H9 (cell line): ENCODE measurements around the gene CACNA2D3. TPM values are rescaled to one million over a fixed set of nuclear protein-coding genes. Genes with fewer than 3 reads are reported as not detected.

Experiments used
- DNase-seq: peaks from one replicate; pipeline ENCODE4 v3.0.0-alpha.2; 2017
- H2AFZ ChIP-seq: one replicate; pipeline ENCODE4 v1.6.1; 2013; ENCODE audit warnings: mild to moderate bottlenecking, low read length, control low read depth, moderate library complexity
- H2AK5ac ChIP-seq: 2 replicates; pipeline ENCODE4 v1.6.1; 2013; ENCODE audit warnings: low read length, control low read depth, mixed read lengths; ENCODE audit not compliant: insufficient read length
- H2BK120ac ChIP-seq: one replicate; pipeline ENCODE4 v1.6.1; 2013; ENCODE audit warnings: low read depth, mild to moderate bottlenecking, low read length, control low read depth, inconsistent platforms; ENCODE audit not compliant: poor library complexity, severe bottlenecking
- H2BK12ac ChIP-seq: 2 replicates; pipeline ENCODE4 v1.6.1; 2013; ENCODE audit warnings: low read length, control low read depth, mixed read lengths, low read depth; ENCODE audit not compliant: insufficient read length
- H2BK15ac ChIP-seq: 2 replicates; pipeline ENCODE4 v1.6.1; 2013; ENCODE audit warnings: low read depth, low read length, control low read depth
- H2BK20ac ChIP-seq: one replicate; pipeline ENCODE4 v1.6.1; 2013; ENCODE audit warnings: low read depth, mild to moderate bottlenecking, low read length, control low read depth, inconsistent platforms; ENCODE audit not compliant: poor library complexity, severe bottlenecking
- H2BK5ac ChIP-seq: 2 replicates; pipeline ENCODE4 v1.6.1; 2013; ENCODE audit warnings: low read length, control low read depth, mixed read lengths; ENCODE audit not compliant: insufficient read length
- H3K14ac ChIP-seq: 2 replicates; pipeline ENCODE4 v1.6.1; 2013; ENCODE audit warnings: low read length, control low read depth; ENCODE audit not compliant: insufficient read depth
- H3K18ac ChIP-seq: 2 replicates; pipeline ENCODE4 v1.6.1; 2013; ENCODE audit warnings: low read depth, mild to moderate bottlenecking, mixed read lengths, low read length, control low read depth; ENCODE audit not compliant: insufficient read length
- H3K23ac ChIP-seq: 2 replicates; pipeline ENCODE4 v1.6.1; 2013; ENCODE audit warnings: low read length, control low read depth, mixed read lengths, low read depth; ENCODE audit not compliant: insufficient read length
- H3K23me2 ChIP-seq: 2 replicates; pipeline ENCODE4 v1.6.1; 2013; ENCODE audit warnings: low read depth, mild to moderate bottlenecking, mixed read lengths, low read length, control low read depth; ENCODE audit not compliant: insufficient read length, poor library complexity, severe bottlenecking
- H3K27ac ChIP-seq: 2 replicates; pipeline ENCODE4 v1.5.1; 2013; ENCODE audit warnings: low read length, control low read depth, mixed read lengths, low read depth; ENCODE audit not compliant: insufficient read length
- H3K27me3 ChIP-seq: 2 replicates; pipeline ENCODE4 v1.6.1; 2013; ENCODE audit warnings: low read length, control low read depth, inconsistent platforms; ENCODE audit not compliant: insufficient read depth
- H3K4ac ChIP-seq: 2 replicates; pipeline ENCODE4 v1.6.1; 2013; ENCODE audit warnings: low read depth, mild to moderate bottlenecking, control low read depth, inconsistent platforms, low read length, moderate library complexity
- H3K4me1 ChIP-seq: 2 replicates; pipeline ENCODE4 v1.6.1; 2013; ENCODE audit warnings: low read length, control low read depth, inconsistent platforms; ENCODE audit not compliant: insufficient read depth
- H3K4me2 ChIP-seq: 2 replicates; pipeline ENCODE4 v1.6.1; 2013; ENCODE audit warnings: low read length, control low read depth, mixed read lengths; ENCODE audit not compliant: insufficient read length, insufficient read depth
- H3K56ac ChIP-seq: 2 replicates; pipeline ENCODE4 v1.6.1; 2013; ENCODE audit warnings: low read depth, mild to moderate bottlenecking, mixed read lengths, low read length, control low read depth; ENCODE audit not compliant: insufficient read length
- H3K79me1 ChIP-seq: 2 replicates; pipeline ENCODE4 v1.6.1; 2013; ENCODE audit warnings: low read depth, mild to moderate bottlenecking, moderate library complexity, low read length, control low read depth, inconsistent platforms; ENCODE audit not compliant: insufficient read depth, poor library complexity, severe bottlenecking
- H3K79me2 ChIP-seq: 2 replicates; pipeline ENCODE4 v1.6.1; 2013; ENCODE audit warnings: low read length, control low read depth, inconsistent platforms; ENCODE audit not compliant: insufficient read depth
- H3K9ac ChIP-seq: 2 replicates; pipeline ENCODE4 v1.6.1; 2013; ENCODE audit warnings: low read length, control low read depth, mixed read lengths; ENCODE audit not compliant: insufficient read length; ENCODE audit errors: extremely low read depth
- H3K9me3 ChIP-seq: one replicate; pipeline ENCODE4 v1.6.1; 2013; ENCODE audit warnings: low read depth, low read length, inconsistent platforms; ENCODE audit not compliant: control insufficient read depth
- H3T11ph ChIP-seq: one replicate; pipeline ENCODE4 v1.6.1; 2013; ENCODE audit warnings: mild to moderate bottlenecking, low read length, control low read depth, inconsistent platforms
- H4K20me1 ChIP-seq: one replicate; pipeline ENCODE4 v1.6.1; 2013; ENCODE audit not compliant: control insufficient read depth, insufficient read length, insufficient read depth
- H4K5ac ChIP-seq: 2 replicates; pipeline ENCODE4 v1.6.1; 2013; ENCODE audit warnings: low read depth, mild to moderate bottlenecking, mixed read lengths, low read length, control low read depth; ENCODE audit not compliant: insufficient read length
- H4K8ac ChIP-seq: replicated peaks from 2 replicates; pipeline ENCODE4 v1.6.1; 2013; ENCODE audit warnings: low read length, control low read depth, mixed read lengths, low read depth; ENCODE audit not compliant: insufficient read length
- H4K91ac ChIP-seq: 2 replicates; pipeline ENCODE4 v1.6.1; 2013; ENCODE audit warnings: low read depth, mild to moderate bottlenecking, moderate library complexity, mixed read lengths, low read length, control low read depth; ENCODE audit not compliant: insufficient read length
- H3K27ac Mint-ChIP-seq, 3 experiments: 2 replicates in 2 of 3; 3 replicates in 1 of 3; pipeline ENCODE4 v1.8.0; 2020 to 2021; ENCODE audit warnings: mixed read lengths in 3 of 3, mild to moderate bottlenecking in 1 of 3, moderate library complexity in 1 of 3
- H3K27me3 Mint-ChIP-seq: 2 replicates; pipeline ENCODE4 v1.8.0; 2021; ENCODE audit warnings: low read depth, mild to moderate bottlenecking, moderate library complexity, mixed read lengths
- H3K36me3 Mint-ChIP-seq, 3 experiments: 2 replicates in 2 of 3; 3 replicates in 1 of 3; pipeline ENCODE4 v1.8.0; 2020 to 2021; ENCODE audit warnings: low read depth in 3 of 3, mixed read lengths in 3 of 3; ENCODE audit not compliant: insufficient read depth in 1 of 3
- H3K4me1 Mint-ChIP-seq, 2 experiments: 2 replicates each; pipeline ENCODE4 v1.8.0; 2020; ENCODE audit warnings: mixed read lengths in 2 of 2
- H3K4me3 Mint-ChIP-seq, 2 experiments: 2 replicates in 1 of 2; 3 replicates in 1 of 2; pipeline ENCODE4 v1.8.0; 2020 to 2021; ENCODE audit warnings: mild to moderate bottlenecking in 2 of 2, mixed read lengths in 2 of 2, moderate library complexity in 1 of 2
- H3K9me3 Mint-ChIP-seq, 2 experiments: 2 replicates in 1 of 2; 3 replicates in 1 of 2; pipeline ENCODE4 v1.8.0; 2020; ENCODE audit warnings: mild to moderate bottlenecking in 2 of 2, mixed read lengths in 2 of 2, moderate library complexity in 1 of 2
- CTCF ChIP-seq: fragments of 200-600 bp; sonication (generic); conservative IDR thresholded peaks from 3 replicates; pipeline ENCODE4 v1.8.0; 2021; ENCODE audit warnings: antibody characterized with exemption, mild to moderate bottlenecking
- WGBS: extraction: QIAGEN DNeasy Blood & Tissue Kit; methylation state at CpG from one replicate; pipeline ENCODE4 v1.1.7; 2013; ENCODE audit warnings: missing lambda C conversion rate, low lambda C conversion rate, mixed read lengths; ENCODE audit not compliant: insufficient read length; ENCODE audit errors: extremely low coverage; 5-methylcytosine and 5-hydroxymethylcytosine counted together
- total RNA-seq: library from RNA; stranded (reverse); gene quantifications from 2 replicates; pipeline ENCODE4 v1.2.1, GENCODE V29; 2021

Gene CACNA2D3
- total RNA-seq, 1 experiment from 2014 or later: 3.2 TPM

- Histone ChIP-seq H3K79me1 (no peaks in the 10 kb centered on the region), H3K4me2 (no peak overlapping the region), H4K20me1 (no peaks in the 10 kb centered on the region), H2BK120ac (no peak overlapping the region), H4K5ac (no peak overlapping the region), H3K27me3 (no peaks in the 10 kb centered on the region), H2BK20ac (no peak overlapping the region), H3K23me2 (no peaks in the 10 kb centered on the region), H3K9me3 (no peaks in the 10 kb centered on the region), H2BK5ac (no peak overlapping the region), H4K91ac (no peak overlapping the region), H3K9ac (no peak overlapping the region), H2AFZ (no peak overlapping the region), H2AK5ac (no peak overlapping the region), H3K18ac (no peak overlapping the region), H3K14ac (no peak overlapping the region), H4K8ac (no peak overlapping the region), H3K56ac (no peak overlapping the region), H3T11ph (no peak overlapping the region), H3K23ac (no peak overlapping the region), H3K79me2 (no peaks in the 10 kb centered on the region), H2BK15ac (no peak overlapping the region), H3K4me1 (peaks cover 2% of the 10 kb centered on the region; the same call in 1 of the 2 replicates), H3K4ac (no peak overlapping the region), H2BK12ac (no peak overlapping the region), H3K27ac (no peak overlapping the region)
- no peak for DNase-seq
- Mint-ChIP-seq H3K4me1 (peaks cover 14 to 15% of the 10 kb centered on the region in 2 experiments), H3K9me3 (peaks cover 6 to 14% of the 10 kb centered on the region in 2 experiments; a peak in 4 of 5 replicates), H3K27ac (no peak overlapping the region), H3K4me3 (no peak overlapping the region), H3K36me3 (peaks cover 0 to 5% (median 0%) of the 10 kb centered on the region in 3 experiments; a peak in 3 of 7 replicates), H3K27me3 (peaks cover 3% of the 10 kb centered on the region; the same call in 1 of the 2 replicates)
- no peak for TF ChIP-seq CTCF
- no CpG with 5 or more reads among the region's 9 CpGs for whole genome bisulfite sequencing
Observed at GRCh38 chr3:54198556-54198955, 76.2 kb downstream of the CACNA2D3 start.
